Fibroblast of the conjunctiva (primary cell): ENCODE measurements around the gene HOXB2.

ENCODE experiments used
- DNase-seq: peaks from one replicate; pipeline ENCODE4 v3.0.0-alpha.2; 2010; ENCODE audit warnings: low read depth

Gene HOXB2

DNA sequence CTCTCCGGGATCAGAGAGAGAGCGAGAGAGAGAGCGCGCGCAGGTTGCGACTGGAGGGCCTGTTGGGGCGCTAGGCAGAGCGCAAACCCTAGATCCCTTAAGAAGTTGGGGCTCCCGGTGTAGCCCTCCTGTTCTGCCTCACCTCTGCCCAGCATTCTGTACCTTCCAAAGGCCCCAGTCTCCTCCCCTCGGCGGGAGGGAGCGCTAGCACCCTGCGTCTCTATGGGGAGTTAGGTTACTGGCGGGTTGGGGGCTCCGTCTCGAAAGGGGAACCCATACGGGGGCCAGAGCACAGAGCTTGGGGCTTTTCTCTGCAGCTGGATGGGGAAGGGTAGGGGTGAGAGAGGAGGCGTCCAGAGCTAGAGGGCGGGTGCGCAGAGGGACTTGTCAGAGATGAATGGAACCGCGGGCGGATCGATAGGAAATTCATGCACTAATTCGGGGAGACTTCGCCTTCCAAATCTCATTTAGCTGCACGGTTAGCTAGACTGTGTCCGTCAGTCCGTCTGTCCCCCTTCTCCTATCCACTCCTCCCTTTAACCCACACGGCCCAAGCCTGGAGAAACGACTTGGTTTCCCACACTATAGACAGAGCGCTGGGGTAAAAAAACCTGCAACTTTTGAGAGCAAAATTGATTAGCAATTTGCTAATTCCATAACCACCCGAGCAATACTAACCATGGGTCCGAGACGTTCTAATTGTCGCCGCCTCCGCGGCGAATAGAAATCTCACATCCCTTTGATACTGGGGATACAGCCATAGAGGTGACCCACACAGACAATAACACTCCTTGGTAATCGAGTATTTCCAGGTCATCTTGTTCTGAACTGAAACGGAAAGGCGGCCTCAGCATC lies 33.9 kb upstream of the HOXB2 start:
- DNase-seq: no peak

GRCh38 chr17:48577946-48578615 lies 33.2 kb upstream of the HOXB2 start, which contains the start of gene HOXB4:
TSS of gene HOXB4 (minus strand) at chr17:48578350. CDS start at chr17:48578319, 31 bp downstream.
- DNase-seq: no peak

- DNase-seq: no peak
Observed at GRCh38 chr17:48577330-48577945, 32.5 kb upstream of the HOXB2 start.

DNA sequence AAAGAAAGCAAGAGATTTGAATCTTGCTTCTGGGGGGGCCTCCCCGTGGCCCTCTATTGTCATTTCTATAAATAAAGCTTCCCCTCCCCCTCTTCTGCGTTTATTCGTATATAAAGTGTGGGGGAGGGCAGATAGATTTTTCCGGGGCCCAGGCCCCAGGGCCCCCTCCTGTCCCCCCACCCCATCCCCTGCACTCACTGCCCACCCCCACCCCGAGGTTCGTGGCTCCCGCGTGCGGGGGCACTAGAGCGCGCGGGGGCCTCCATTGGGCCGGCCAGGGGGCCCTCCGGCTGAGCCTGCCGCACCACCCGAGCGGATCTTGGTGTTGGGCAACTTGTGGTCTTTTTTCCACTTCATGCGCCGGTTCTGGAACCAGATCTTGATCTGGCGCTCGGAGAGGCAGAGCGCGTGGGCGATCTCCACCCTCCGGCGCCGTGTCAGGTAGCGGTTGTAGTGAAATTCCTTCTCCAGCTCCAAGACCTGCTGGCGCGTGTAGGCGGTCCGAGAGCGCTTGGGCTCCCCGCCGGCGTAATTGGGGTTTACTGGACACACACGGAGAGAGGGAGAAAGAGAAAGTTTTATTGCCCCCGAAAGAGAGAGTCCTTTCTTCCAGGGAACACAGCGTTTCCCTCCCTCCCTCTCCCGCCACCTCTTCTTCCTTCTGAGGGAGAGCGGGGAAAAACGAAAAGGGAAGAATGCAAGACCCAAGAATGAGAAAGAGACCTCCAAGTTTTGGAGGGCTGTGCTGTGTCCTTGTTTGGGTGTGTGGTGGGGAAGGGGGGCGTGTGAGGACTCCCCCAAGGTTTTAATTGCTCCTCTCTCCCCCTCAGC lies 31.8 kb upstream of the HOXB2 start:
- no peak for DNase-seq

GRCh38 chr17:48575673-48576478 lies 31.0 kb upstream of the HOXB2 start:
- DNase-seq: no peak

GRCh38 chr17:48575066-48575582 lies 30.2 kb upstream of the HOXB2 start:
- DNase-seq: no peak

GRCh38 chr17:48574505-48575065 lies 29.7 kb upstream of the HOXB2 start:
- no peak for DNase-seq

GRCh38 chr17:48571826-48572417 lies 27.0 kb upstream of the HOXB2 start:
- no peak for DNase-seq

DNA sequence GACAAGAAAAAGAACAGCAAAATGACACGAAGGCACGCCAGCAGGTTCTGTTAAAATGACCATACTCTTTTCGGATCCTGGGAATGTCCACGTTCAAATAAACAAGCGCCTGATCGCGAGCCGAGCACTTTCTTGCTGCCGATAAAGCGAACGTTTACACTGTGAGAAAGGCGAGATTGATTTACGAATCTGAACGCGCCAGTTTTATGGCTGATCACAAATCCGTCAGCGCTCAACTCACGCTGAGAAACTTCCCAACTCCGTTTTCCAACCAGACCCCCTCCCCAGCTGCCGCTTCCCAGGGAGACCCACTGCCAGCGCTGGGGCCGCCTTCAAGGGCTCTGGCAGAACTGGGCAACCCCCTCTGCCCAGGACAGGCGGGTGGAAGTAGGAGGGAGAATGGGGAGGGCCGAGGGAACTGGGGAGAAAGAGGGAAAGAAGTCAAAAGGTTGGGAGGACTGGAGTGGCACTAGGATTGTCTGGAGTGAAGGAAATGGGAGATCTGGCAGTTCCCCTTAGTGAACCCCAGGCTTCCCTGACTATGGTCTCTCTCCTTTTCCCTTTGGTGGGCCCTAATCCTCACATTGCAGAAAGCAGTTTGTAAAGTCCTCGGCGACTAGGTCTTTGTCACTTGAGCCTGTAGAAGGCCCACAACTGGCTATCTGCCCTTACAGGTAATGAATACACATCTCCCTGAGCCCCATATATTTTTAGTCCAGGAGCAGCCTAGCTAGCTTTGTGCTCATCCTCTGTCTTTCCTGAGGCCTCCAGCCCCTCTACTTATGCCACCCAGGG lies 26.3 kb upstream of the HOXB2 start:
- no peak for DNase-seq

GRCh38 chr17:48570325-48571023 lies 25.6 kb upstream of the HOXB2 start:
- DNase-seq: no peak

DNA sequence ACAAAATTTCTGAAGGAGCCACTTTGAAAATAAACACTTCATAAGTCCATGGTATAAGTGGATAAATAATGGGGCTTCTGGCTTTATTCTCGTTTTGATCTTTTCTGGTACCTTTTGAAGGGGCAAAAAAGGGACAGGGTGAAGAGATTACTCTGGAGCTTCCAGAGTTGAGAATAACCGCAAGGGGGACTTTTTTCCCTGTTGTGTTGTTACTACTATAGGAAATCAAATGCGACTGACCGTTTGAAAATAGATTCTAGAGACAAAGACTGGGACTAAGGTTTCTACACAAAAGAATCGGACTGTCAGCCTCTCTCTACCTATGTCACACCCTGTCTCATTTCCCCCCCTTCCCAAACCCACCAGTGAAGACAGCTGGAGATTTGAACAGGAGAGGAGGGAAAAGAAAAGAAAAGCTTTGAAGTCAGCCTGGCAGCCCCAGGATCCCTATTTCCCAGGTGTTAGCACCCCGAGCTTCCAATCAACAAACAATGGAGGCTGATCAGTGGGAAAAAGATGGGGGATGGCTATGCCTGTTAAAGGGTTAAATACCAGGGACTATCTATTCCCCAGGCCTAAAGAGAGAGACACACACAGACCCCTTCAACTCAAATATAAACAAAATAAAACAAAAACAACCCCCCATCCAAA lies 24.9 kb upstream of the HOXB2 start:
- DNase-seq: no peak

- DNase-seq: no peak
Observed at GRCh38 chr17:48569240-48569582, 24.3 kb upstream of the HOXB2 start.

- no peak for DNase-seq
Observed at GRCh38 chr17:48568499-48569239, 23.8 kb upstream of the HOXB2 start.

- DNase-seq: no peak
Observed at GRCh38 chr17:48567646-48568354, 22.9 kb upstream of the HOXB2 start.

GRCh38 chr17:48567209-48567608 lies 22.3 kb upstream of the HOXB2 start:
- DNase-seq: no peak

DNA sequence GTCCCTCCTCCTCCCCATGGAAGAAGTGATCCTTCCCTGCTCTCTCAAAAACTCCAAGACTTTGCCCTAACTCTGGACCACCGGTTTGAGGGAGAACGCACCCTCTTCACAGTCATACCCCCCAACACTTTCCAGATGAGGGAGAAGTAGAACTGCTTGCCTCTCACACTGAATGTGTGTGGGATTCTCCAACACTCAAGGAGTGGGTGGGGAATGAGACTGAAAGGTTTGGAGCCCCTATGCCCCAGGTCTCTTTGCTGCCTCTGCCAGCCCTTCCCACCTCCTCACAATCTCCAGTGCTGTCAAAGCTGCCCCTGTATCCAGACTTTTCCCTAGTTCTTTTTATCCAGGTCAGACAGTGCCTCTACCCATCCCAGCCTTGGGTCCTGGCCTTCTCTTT lies 21.8 kb upstream of the HOXB2 start:
- no peak for DNase-seq
